T47D (cell line): ENCODE measurements around the gene MDM1.

Experiments
- DNase-seq, 2 experiments: peaks; one replicate each; pipeline versions ENCODE4 v3.0.0 to v3.0.0-alpha.2; 2011 to 2012; ENCODE audit warnings: low read depth in 1 of 2, low spot score in 1 of 2
- JUND ChIP-seq: IDR thresholded peaks from 2 replicates; pipeline ENCODE4 v1.6.1; 2012; ENCODE audit warnings: low read depth
- in situ Hi-C: cut with HindIII; loops from 2 replicates; pipeline ENCODE4 v1.10.0; 2016; ENCODE audit warnings: low sequenced_read_pairs, low pct_unique_long_range_greater_than_20kb

MDM1 gene

GRCh38 chr12:68331500-68331868, 678 bp downstream of the MDM1 start:
- TF ChIP-seq JUND = no peak
- in situ Hi-C loops = no loop called here
- no peak for DNase-seq

GRCh38 chr12:68327896-68328295, 4.3 kb downstream of the MDM1 start:
- in situ Hi-C loops = no loop called here
- DNase-seq = no peak
- TF ChIP-seq JUND = no peak

- no peak for DNase-seq
- TF ChIP-seq JUND = no peak
- in situ Hi-C loops = no loop called here
Measured at GRCh38 chr12:68326716-68327115, 5.4 kb downstream of the MDM1 start.

GRCh38 chr12:68325966-68326365, 6.2 kb downstream of the MDM1 start:
- in situ Hi-C loops = no loop called here
- DNase-seq = no peak
- TF ChIP-seq JUND = no peak

GRCh38 chr12:68324531-68324930, 7.6 kb downstream of the MDM1 start:
- no peak for TF ChIP-seq JUND
- in situ Hi-C loops = no loop called here
- no peak for DNase-seq

GRCh38 chr12:68321140-68321539, 11.0 kb downstream of the MDM1 start:
- no peak for DNase-seq
- in situ Hi-C loops = no loop called here

GRCh38 chr12:68319988-68320623, 12.1 kb downstream of the MDM1 start:
- in situ Hi-C loops = no loop called here
- no peak for DNase-seq

More at GRCh38 chr12:68321140-68321539, 11.0 kb downstream of the MDM1 start:
- TF ChIP-seq JUND = no peak

GRCh38 chr12:68317047-68317667, 15.0 kb downstream of the MDM1 start:
- in situ Hi-C loops = no loop called here
- peak; percentile 28 to 63 for DNase-seq
- TF ChIP-seq JUND = no peak

More at GRCh38 chr12:68319988-68320623, 12.1 kb downstream of the MDM1 start:
- TF ChIP-seq JUND = no peak

- TF ChIP-seq JUND = no peak
- no peak for DNase-seq
Measured at GRCh38 chr12:68310370-68310769, 21.8 kb downstream of the MDM1 start.

GRCh38 chr12:68306564-68306963, 25.6 kb downstream of the MDM1 start:
- no peak for DNase-seq
- in situ Hi-C loops = no loop called here
- no peak for TF ChIP-seq JUND

More at GRCh38 chr12:68310370-68310769, 21.8 kb downstream of the MDM1 start:
- in situ Hi-C loops = no loop called here

GRCh38 chr12:68305278-68305677, 26.9 kb downstream of the MDM1 start:
- in situ Hi-C loops = no loop called here
- TF ChIP-seq JUND = no peak
- DNase-seq = no peak

- in situ Hi-C loops = no loop called here
- TF ChIP-seq JUND = no peak
- DNase-seq = no peak
Measured at GRCh38 chr12:68304626-68305025, 27.5 kb downstream of the MDM1 start.

- no peak for DNase-seq
- in situ Hi-C loops = no loop called here
- TF ChIP-seq JUND = no peak
Measured at GRCh38 chr12:68303850-68304249, 28.3 kb downstream of the MDM1 start.

GRCh38 chr12:68297929-68298328, 34.2 kb downstream of the MDM1 start:
- TF ChIP-seq JUND = no peak
- DNase-seq = no peak
- in situ Hi-C loops = no loop called here
